ENCODE data around the gene KRT37.

Gene KRT37

GRCh38 chr17:41424111-41424635, at the start of gene KRT37:
Gene KRT37 (minus strand): TSS chr17:41424585. CDS start chr17:41424523, 62 bp downstream.
- DNase-seq: no peak

- no peak for DNase-seq
Observed at GRCh38 chr17:41468346-41468745, 44.0 kb upstream of the KRT37 start.

GRCh38 chr17:41467561-41467960, 43.2 kb upstream of the KRT37 start:
- DNase-seq: no peak

DNA sequence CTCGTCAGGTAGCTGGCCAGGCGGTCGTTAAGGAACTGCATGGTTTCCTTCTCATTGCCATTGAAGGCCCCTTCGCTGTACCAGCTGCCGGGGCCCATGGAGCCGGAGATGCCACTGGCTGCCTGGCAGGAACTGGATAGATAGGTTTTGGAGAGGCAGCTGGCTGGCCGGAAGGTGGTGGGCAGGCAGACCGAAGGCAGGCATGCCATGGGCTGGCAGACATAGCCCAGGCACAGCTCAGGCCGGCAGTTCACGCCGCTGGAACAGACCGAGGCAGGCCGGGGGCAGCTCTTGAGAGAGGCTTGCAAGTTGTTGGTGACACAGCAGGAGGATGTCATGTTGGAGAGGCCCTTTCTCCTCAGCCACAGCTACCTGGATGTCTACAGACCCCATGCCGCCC, 42.6 kb upstream of the KRT37 start, which contains the start of gene KRT32:
Gene KRT32, minus strand, starts transcription at position 399 of the 400 bp plus-strand sequence. Its CDS starts 61 bp downstream, at position 338.
- no peak for DNase-seq

- no peak for DNase-seq
Observed at GRCh38 chr17:41464682-41465081, 40.3 kb upstream of the KRT37 start.

DNA sequence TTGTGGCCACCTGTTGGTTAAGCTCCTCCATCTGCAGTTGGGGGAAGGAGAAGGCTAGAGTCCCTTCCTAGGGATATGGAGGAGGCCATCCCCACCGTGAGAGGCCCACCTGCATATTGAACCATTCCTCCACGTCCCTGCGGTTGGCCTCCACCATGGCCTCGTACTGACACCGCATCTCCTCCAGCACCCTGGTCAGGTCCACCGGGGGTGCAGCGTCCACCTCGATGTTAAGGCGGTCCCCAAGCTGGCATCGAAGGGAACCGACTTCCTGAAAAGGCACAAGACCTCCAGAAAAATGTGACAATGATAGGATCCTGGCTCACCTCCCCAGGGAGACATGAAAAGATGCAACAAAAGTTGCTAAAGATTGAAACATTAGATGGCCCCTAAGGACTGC, 39.8 kb upstream of the KRT37 start:
- no peak for DNase-seq

GRCh38 chr17:41463746-41464145, 39.4 kb upstream of the KRT37 start:
- no peak for DNase-seq

DNA sequence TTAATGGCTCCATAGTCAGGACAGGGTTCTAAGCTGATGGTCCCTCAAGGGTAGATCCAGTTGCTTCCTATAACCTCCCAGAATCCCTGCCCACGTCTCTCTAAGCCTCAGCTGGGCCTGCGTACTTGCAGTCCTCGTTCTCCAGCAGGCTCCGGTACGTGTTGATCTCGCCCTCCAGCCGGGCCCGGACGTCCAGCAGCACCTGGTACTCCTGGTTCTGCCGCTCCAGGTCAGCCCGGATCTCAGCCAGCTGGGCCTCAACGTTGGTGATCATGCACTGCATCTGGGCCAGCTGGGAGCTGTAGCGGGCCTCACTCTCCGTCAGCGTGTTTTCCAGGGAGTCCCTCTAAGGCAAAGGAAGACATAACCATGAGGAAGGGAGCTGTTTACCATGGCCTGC, 38.3 kb upstream of the KRT37 start:
- DNase-seq: no peak

GRCh38 chr17:41457676-41458075, 33.3 kb upstream of the KRT37 start:
- no peak for DNase-seq

DNA sequence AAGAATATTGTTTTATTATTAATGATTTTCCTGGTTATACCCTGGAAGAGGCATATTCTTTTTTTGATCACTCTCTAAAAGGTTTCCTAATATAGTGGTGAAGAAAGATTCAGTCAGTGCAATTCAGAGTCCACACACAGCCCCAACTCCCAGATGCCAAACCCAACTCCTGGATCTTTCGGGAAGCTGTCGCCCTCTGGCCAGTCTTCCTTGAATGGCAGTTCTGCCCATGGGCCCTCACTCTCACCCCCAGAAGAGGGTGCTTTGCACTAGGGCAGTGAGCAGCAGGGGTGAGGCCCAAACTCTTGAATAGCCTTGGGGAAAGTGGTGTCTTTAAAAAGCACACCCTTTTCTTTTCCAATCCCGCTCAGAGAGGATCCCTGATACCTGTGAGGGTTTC, 31.8 kb upstream of the KRT37 start:
- DNase-seq: no peak

GRCh38 chr17:41455236-41455635, 30.9 kb upstream of the KRT37 start:
- DNase-seq: no peak

DNA sequence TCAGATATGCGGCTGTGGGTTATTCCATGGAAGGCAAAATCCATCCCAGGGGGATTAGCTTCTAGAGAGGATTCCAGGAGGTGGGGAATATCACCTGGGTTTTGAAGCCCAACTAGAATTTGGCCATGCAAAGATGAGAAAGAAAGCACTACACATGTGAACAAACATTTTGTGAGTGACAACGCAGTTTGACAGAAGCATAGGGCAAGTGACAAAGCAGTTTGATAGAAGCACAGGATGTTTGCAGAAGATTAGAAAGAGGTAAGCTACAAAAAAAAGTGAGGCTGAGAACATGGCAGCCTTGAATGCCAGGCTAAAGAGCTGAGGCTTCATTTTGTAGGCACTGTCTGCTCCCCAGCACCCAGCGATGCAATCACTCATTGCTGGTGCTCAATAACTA, 28.7 kb upstream of the KRT37 start:
- DNase-seq: no peak

- DNase-seq: no peak
Observed at GRCh38 chr17:41452281-41452680, 27.9 kb upstream of the KRT37 start.

DNA sequence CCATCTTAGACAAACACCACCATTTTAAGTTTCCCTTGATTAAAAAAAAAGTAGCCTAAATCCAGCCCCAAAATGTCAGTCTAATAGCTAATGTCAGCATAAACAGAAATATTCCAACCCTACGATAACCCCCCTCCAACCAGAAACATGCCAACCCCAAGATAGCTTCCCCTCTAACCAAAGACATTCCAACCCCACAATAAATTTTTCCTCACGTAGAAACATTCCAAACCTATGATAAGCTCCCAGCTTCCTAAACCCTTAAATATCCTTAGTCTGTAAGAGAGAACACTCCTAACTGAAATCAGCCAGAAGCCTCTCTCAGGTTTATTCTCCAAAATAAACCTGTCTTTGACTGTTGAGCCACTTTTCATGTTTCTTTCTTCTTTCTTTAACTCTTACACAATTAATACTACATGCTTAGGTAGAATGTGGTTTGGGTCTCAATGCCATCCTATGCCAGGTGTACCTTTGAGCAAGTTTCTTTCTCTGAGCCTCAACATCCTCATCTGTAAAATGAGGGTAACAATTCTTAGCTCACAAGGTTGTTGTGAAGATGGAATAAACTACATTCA, 26.9 kb upstream of the KRT37 start:
- no peak for DNase-seq

DNA sequence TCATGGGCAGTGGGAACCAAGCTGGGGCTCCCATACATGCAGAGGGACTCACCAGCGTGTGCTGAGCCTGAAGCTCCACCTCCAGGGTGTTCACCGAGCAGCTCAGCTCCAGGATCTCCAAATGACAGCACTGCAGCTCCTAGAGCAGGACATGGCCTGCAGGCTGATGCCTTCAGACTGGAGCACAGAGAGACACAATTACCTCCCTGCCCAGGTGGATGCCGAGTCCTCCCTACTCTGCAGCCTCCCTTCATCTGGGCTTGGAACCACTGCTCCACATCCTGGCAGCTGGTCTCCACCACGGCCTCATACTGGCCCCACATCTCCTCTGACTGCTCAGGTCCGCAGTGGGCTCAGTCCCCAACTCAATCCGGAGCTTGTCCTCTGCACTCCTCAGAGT, 24.6 kb upstream of the KRT37 start:
- DNase-seq: no peak

DNA sequence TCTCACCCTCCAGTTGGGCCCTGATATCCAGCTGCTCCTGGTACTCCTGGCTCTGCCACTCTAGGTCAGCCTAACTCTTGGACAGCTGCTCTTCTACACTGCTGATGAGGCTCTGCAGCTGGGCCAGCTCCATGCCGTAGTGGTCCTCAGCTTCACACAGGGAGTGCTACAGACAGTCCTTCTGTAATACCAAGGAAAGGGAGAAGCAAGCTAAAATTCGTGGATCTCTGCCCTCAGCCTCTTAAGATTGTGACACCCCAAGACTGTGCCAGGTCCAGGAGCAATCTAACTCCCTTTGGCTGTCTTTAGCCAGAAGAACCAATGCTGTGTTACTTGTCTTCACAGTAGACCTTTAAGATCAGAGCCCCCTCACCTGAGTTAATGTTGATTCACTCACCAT, 24.1 kb upstream of the KRT37 start:
- DNase-seq: no peak

GRCh38 chr17:41446806-41447205, 22.4 kb upstream of the KRT37 start:
- no peak for DNase-seq

DNA sequence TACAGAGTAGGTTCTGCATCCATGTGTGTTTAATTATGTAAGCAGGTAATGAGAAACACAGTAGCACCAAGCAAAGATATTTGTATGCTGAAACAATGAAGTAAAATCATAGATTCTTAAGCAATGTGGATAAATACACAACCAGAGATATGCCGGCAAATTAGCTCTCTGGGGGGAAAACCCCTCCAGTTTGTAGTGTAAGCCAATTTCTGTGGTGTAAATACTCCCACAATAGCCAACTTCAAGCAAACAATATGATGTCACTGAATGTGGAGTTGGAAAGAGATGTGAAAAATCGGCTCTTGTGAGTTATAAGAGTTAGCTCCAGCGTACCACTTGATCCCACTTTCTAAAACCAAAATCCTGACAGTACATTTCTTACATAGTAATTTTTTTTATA, 20.3 kb upstream of the KRT37 start:
- no peak for DNase-seq

GRCh38 chr17:41444186-41444585, 19.8 kb upstream of the KRT37 start:
- DNase-seq: no peak

GRCh38 chr17:41442739-41443138, 18.4 kb upstream of the KRT37 start:
- DNase-seq: no peak

GRCh38 chr17:41440531-41441033, 16.2 kb upstream of the KRT37 start, which contains the start of gene KRT38:
Gene KRT38 (minus strand): TSS chr17:41440983. CDS start chr17:41440921, 62 bp downstream.
- no peak for DNase-seq

DNA sequence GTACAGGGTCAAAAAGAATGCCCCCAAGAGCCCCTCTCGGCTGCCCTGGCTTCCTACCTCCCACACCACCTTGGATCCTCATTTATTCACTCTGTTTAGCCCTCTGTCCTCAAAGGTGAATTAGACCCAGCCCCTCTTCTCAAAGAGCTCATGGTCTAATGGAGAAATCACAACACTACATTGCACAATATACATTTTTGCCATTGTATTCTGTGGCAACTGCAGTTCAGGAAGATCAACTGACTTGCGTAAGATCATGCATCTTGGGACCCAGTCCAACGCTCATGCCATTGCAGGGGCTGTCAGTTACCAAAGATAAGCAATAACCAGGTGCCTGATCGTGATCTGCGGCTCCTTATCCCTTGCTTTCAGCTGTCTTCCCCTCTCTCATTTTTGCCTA, 15.0 kb upstream of the KRT37 start:
- no peak for DNase-seq

- no peak for DNase-seq
Observed at GRCh38 chr17:41437769-41438168, 13.4 kb upstream of the KRT37 start.

DNA sequence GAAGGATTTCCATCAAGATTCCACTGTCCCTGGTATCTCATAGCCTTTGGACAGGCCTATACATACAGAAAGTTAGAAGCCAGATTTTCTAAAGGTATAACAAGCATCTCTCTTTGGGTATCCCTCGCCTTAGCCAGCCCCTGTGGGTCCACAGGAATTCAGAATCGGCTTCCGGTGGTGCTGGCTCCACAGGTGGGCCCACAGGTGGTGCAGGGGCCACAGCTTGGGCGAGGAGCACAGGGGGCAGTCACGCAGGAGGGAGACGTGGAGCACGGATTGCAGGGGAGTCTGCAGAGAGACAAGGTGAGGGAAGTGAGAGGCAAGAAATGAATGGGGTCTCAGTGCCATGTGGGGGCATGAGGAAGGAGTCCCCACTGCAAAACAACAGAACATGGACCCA, 12.9 kb upstream of the KRT37 start:
- DNase-seq: no peak

- no peak for DNase-seq
Observed at GRCh38 chr17:41434415-41434814, 10.0 kb upstream of the KRT37 start.

Data from activated effector memory CD4-positive, alpha-beta T cell treated with Interleukin-2 at 50 U/mL for 16 hours (primary cell).